OCI-LY7 (cell line): ENCODE measurements around the gene POLA1. TPM values are rescaled to one million over a fixed set of nuclear protein-coding genes. Genes with fewer than 3 reads are reported as not detected.

Experiments
- BruUV-seq: library from RNA; stranded (reverse); fragments of 400-500 nt; replicated peaks from 2 replicates; lab custom pipeline; 2021; lab: Mats Ljungman, UMichigan
- CTCF ChIA-PET: fragments of 300-600 bp; sonication (Branson Sonifier 250); formaldehyde crosslinking; loops from one replicate; lab custom pipeline; 2022; ENCODE audit warnings: antibody characterized with exemption; ENCODE audit not compliant: unreplicated experiment; lab: Charles Lee
- POLR2A ChIA-PET: fragments of 300-600 bp; sonication (Branson Sonifier 250); formaldehyde crosslinking; loops from one replicate; lab custom pipeline; 2022; ENCODE audit warnings: antibody characterized with exemption; lab: Charles Lee
- DNase-seq: peaks from one replicate; pipeline ENCODE4 v3.0.0-alpha.2; 2015; ENCODE audit warnings: low spot score
- H2AFZ ChIP-seq: fragments of 200-600 bp; sonication (generic), shearing (Covaris generic); 2 replicates; pipeline ENCODE4 v1.6.1; 2014; ENCODE audit warnings: mild to moderate bottlenecking, antibody characterized with exemption, low read length, moderate library complexity
- H3K27ac ChIP-seq: fragments of 200-600 bp; sonication (generic); 2 replicates; pipeline ENCODE4 v1.5.1; 2014; ENCODE audit warnings: mixed run types, low read depth, mild to moderate bottlenecking, moderate library complexity, low read length, inconsistent platforms; ENCODE audit not compliant: poor library complexity, severe bottlenecking
- H3K36me3 ChIP-seq: fragments of 200-600 bp; sonication (generic); 2 replicates; pipeline ENCODE4 v1.6.1; 2014; ENCODE audit warnings: mild to moderate bottlenecking, antibody characterized with exemption, low read length, moderate library complexity, mixed read lengths; ENCODE audit not compliant: insufficient read depth
- H3K4me1 ChIP-seq: fragments of 200-600 bp; sonication (generic); 2 replicates; pipeline ENCODE4 v1.5.1; 2014; ENCODE audit warnings: mild to moderate bottlenecking, low read length; ENCODE audit not compliant: insufficient read depth, poor library complexity, severe bottlenecking
- H3K4me2 ChIP-seq: fragments of 200-600 bp; sonication (generic); 2 replicates; pipeline ENCODE4 v1.6.1; 2014; ENCODE audit warnings: mild to moderate bottlenecking, low read length
- H3K4me3 ChIP-seq: fragments of 200-600 bp; sonication (generic); 2 replicates; pipeline ENCODE4 v1.5.1; 2014; ENCODE audit warnings: mild to moderate bottlenecking, low read depth, low read length; ENCODE audit not compliant: poor library complexity, severe bottlenecking
- H3K79me2 ChIP-seq: fragments of 200-600 bp; sonication (generic); 2 replicates; pipeline ENCODE4 v1.6.1; 2016; ENCODE audit warnings: low read depth, mild to moderate bottlenecking, low read length, moderate library complexity, mixed read lengths; ENCODE audit not compliant: insufficient read depth
- H3K9me2 ChIP-seq: fragments of 200-600 bp; sonication (generic); 2 replicates; pipeline ENCODE4 v1.6.1; 2016; ENCODE audit warnings: mild to moderate bottlenecking, low read length, mixed read lengths; ENCODE audit not compliant: insufficient read depth
- H3K9me3 ChIP-seq: fragments of 200-600 bp; sonication (generic); 2 replicates; pipeline ENCODE4 v1.6.1; 2014; ENCODE audit warnings: mild to moderate bottlenecking, mixed run types, low read length, mixed read lengths
- H4K20me1 ChIP-seq: fragments of 200-600 bp; sonication (generic); 2 replicates; pipeline ENCODE4 v1.6.1; 2014; ENCODE audit warnings: mild to moderate bottlenecking, antibody characterized with exemption, low read length, moderate library complexity, mixed read lengths; ENCODE audit not compliant: insufficient read depth
- EZH2phosphoT487 ChIP-seq: fragments of 200-600 bp; sonication (generic); IDR thresholded peaks from 2 replicates; pipeline ENCODE4 v1.6.1; 2018; ENCODE audit warnings: low read depth, borderline replicate concordance, mild to moderate bottlenecking, mixed run types, antibody characterized with exemption, low read length, moderate library complexity, mixed read lengths
- intact Hi-C: fragments of 100-400 bp; cut with micrococcal nuclease; formaldehyde crosslinking; loops from one replicate; pipeline ENCODE4 v1.10.0; 2022; ENCODE audit not compliant: unreplicated experiment
- total RNA-seq, 2 experiments: library from RNA; depleted of rRNA in 1 of 2; stranded (reverse); fragments of >200 nt in 1 of 2; shearing (Covaris generic) in 1 of 2; gene quantifications; 2 replicates each; pipeline ENCODE4 v1.2.3, GENCODE V29; 2014 to 2022
- TF ChIP-seq, protein P1 (sequence below): fragments of 200-600 bp; sonication (generic); conservative IDR thresholded peaks from 2 replicates; pipeline ENCODE4 v1.5.1; 2014; ENCODE audit warnings: mild to moderate bottlenecking, antibody characterized with exemption, low read length, moderate library complexity, mixed read lengths

POLA1 gene
- total RNA-seq, 2 experiments from 2014 or later = 58.0 to 65.1 TPM

- no TSS peak for BruUV-seq
- CTCF ChIA-PET = interaction anchor here (0.6 kb wide), 2 partner anchors 28 to 220 kb away, joined by 3 to 4 read pairs; no protein-coding TSS in a partner anchor
- H3K9me3 ChIP-seq = no peaks in the 10 kb centered on the region
- POLR2A ChIA-PET = interaction anchor here (0.9 kb wide), 1 partner anchor 181 kb away, joined by 3 read pairs; no protein-coding TSS in a partner anchor
- H3K9me2 ChIP-seq = no peaks in the 10 kb centered on the region
- no peak overlapping the region for H2AFZ ChIP-seq
- no peak overlapping the region for H3K4me3 ChIP-seq
- H3K79me2 ChIP-seq = no peaks in the 10 kb centered on the region
- H3K27ac ChIP-seq = no peak overlapping the region
- H3K4me2 ChIP-seq = no peak overlapping the region
- intact Hi-C loops = loop anchor here (2.0 to 5.0 kb wide), 2 partner anchors 181 to 268 kb away; no protein-coding TSS in a partner anchor
- no peaks in the 10 kb centered on the region for H3K4me1 ChIP-seq
- no peak for DNase-seq
- no peaks in the 10 kb centered on the region for H4K20me1 ChIP-seq
- TF ChIP-seq EZH2phosphoT487 = no peak
- TF ChIP-seq, protein P1, sequence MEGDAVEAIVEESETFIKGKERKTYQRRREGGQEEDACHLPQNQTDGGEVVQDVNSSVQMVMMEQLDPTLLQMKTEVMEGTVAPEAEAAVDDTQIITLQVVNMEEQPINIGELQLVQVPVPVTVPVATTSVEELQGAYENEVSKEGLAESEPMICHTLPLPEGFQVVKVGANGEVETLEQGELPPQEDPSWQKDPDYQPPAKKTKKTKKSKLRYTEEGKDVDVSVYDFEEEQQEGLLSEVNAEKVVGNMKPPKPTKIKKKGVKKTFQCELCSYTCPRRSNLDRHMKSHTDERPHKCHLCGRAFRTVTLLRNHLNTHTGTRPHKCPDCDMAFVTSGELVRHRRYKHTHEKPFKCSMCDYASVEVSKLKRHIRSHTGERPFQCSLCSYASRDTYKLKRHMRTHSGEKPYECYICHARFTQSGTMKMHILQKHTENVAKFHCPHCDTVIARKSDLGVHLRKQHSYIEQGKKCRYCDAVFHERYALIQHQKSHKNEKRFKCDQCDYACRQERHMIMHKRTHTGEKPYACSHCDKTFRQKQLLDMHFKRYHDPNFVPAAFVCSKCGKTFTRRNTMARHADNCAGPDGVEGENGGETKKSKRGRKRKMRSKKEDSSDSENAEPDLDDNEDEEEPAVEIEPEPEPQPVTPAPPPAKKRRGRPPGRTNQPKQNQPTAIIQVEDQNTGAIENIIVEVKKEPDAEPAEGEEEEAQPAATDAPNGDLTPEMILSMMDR = no peak
- H3K36me3 ChIP-seq = no peaks in the 10 kb centered on the region
Measured at GRCh38 chrX:25019707-25020390, 326.1 kb downstream of the POLA1 start.

DNA sequence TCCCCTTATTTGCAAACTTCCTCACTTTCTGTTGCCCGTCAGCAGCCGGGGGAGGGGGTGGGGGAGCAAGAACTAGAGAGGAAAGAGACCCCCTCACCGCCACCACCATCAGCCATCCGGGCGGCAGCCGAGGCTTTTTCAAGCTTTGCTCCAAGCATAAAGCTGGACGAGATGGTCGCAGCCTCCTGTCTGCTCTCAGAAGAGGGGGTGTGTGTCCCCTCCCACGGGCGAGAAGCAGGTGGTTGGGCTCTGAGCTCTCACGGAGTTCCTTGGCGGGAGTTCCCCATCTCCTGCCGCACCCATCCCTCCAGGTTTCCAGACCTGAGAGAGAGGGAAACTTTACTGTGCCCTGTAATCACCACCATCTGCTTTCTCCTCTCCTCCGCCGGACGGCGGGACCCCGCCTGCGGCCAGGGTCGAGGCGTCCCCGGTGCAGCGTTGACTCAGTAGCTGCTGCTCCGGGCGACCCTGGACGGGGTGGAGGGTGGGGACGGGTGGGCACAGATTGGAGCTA lies 326.7 kb downstream of the POLA1 start:
- Histone ChIP-seq H3K9me3 (no peaks in the 10 kb centered on the region), H3K79me2 (no peaks in the 10 kb centered on the region), H3K4me3 (peak overlapping the region; percentile 19), H2AFZ (no peak overlapping the region), H3K36me3 (no peaks in the 10 kb centered on the region), H3K27ac (no peak overlapping the region), H4K20me1 (no peaks in the 10 kb centered on the region), H3K9me2 (no peaks in the 10 kb centered on the region), H3K4me2 (peak overlapping the region; percentile 50; the same call in 1 of the 2 replicates), H3K4me1 (no peaks in the 10 kb centered on the region)
- intact Hi-C loops = loop anchor here (2.0 to 5.0 kb wide), 2 partner anchors 182 to 268 kb away; no protein-coding TSS in a partner anchor
- POLR2A ChIA-PET = interaction anchor here (0.9 kb wide), 1 partner anchor 181 kb away, joined by 3 read pairs; no protein-coding TSS in a partner anchor
- CTCF ChIA-PET = interaction anchor here (0.6 to 1.3 kb wide), 3 partner anchors 29 to 220 kb away, joined by 3 to 4 read pairs (median 3); no protein-coding TSS in a partner anchor
- BruUV-seq = no TSS peak
- TF ChIP-seq, protein P1 = no peak
- no peak for TF ChIP-seq EZH2phosphoT487
- DNase-seq = no peak
